MCF 10A (cell line): Measurements from ENCODE around the gene ATG14. TPM values are rescaled to one million over a fixed set of nuclear protein-coding genes. Genes with fewer than 3 reads are reported as not detected.

Source experiments
- BruUV-seq: library from RNA; stranded (reverse); fragments of 400-500 nt; replicated peaks from 2 replicates; lab custom pipeline; 2021; lab: Mats Ljungman, UMichigan
- CTCF ChIA-PET: fragments of 300-600 bp; sonication (Branson Sonifier 250); formaldehyde crosslinking; extraction: SDS; loops from one replicate; lab custom pipeline; 2021; ENCODE audit warnings: antibody characterized with exemption, inconsistent platforms; lab: Yijun Ruan, JAX
- POLR2A ChIA-PET: fragments of 300-600, 350-650 bp; sonication (Branson Sonifier 250); formaldehyde crosslinking; extraction: SDS; loops from one replicate; lab custom pipeline; 2020; ENCODE audit warnings: antibody characterized with exemption, inconsistent platforms; lab: Yijun Ruan, JAX
- DNase-seq: peaks from one replicate; pipeline ENCODE4 v3.0.0-alpha.2; 2018; ENCODE audit not compliant: unreplicated experiment
- H3K27ac Mint-ChIP-seq: one replicate; pipeline ENCODE4 v1.8.0; 2022; ENCODE audit warnings: mild to moderate bottlenecking, low read depth, mixed read lengths; ENCODE audit not compliant: unreplicated experiment
- H3K27me3 Mint-ChIP-seq: one replicate; pipeline ENCODE4 v1.8.0; 2022; ENCODE audit warnings: mixed read lengths; ENCODE audit not compliant: insufficient read depth, unreplicated experiment
- H3K36me3 Mint-ChIP-seq: one replicate; pipeline ENCODE4 v1.8.0; 2022; ENCODE audit warnings: mild to moderate bottlenecking, moderate library complexity, mixed read lengths; ENCODE audit not compliant: insufficient read depth, unreplicated experiment
- H3K4me1 Mint-ChIP-seq: one replicate; pipeline ENCODE4 v1.8.0; 2022; ENCODE audit warnings: mixed read lengths; ENCODE audit not compliant: insufficient read depth, unreplicated experiment
- H3K4me3 Mint-ChIP-seq: one replicate; pipeline ENCODE4 v1.8.0; 2022; ENCODE audit warnings: mild to moderate bottlenecking, moderate library complexity, mixed read lengths; ENCODE audit not compliant: unreplicated experiment
- H3K9me3 Mint-ChIP-seq: one replicate; pipeline ENCODE4 v1.8.0; 2022; ENCODE audit warnings: mixed read lengths; ENCODE audit not compliant: unreplicated experiment
- CTCF ChIP-seq: fragments of 200-600 bp; IDR thresholded peaks from one replicate; pipeline ENCODE4 v1.8.0; 2022; ENCODE audit warnings: antibody characterized with exemption, mild to moderate bottlenecking; ENCODE audit not compliant: unreplicated experiment
- intact Hi-C: fragments of 100-400 bp; cut with micrococcal nuclease; formaldehyde crosslinking; loops from 2 replicates; pipeline ENCODE4 v1.14.1; 2022
- total RNA-seq: library from RNA; stranded (reverse); gene quantifications from 2 replicates; pipeline ENCODE4 v1.2.3, GENCODE V29; 2022

The ATG14 gene
- total RNA-seq, 1 experiment from 2014 or later, result 6.6 TPM

DNA sequence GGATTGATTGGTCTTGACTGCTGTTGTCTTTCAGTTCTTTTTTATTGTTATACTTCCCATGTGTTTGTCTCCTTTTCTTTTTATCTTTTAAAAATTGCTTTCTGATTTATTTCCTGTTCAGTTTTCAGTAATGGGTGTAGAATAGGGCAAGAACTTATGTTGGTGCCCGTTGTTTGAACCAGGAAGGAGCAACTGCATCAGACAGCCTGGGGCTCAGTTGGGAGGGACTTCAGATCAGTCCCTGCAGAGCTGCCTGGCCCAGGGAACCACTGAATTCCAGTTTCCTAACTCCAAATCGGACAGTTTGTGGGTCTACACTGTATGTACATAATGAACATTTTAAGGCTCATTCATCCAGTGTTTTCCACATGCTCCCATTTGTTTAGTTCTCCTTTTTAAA lies 75.5 kb downstream of the ATG14 start:
- no peak for TF ChIP-seq CTCF
- ChIA-PET POLR2A (interaction anchor here (0.7 to 1.2 kb wide), 2 partner anchors 63 to 114 kb away, joined by 3 read pairs; no protein-coding TSS in a partner anchor), CTCF (interaction anchor here (0.8 to 1.1 kb wide), 2 partner anchors 65 to 87 kb away, joined by 3 read pairs; no protein-coding TSS in a partner anchor)
- intact Hi-C loops, result no loop called here
- peak; percentile 20 for DNase-seq
- Mint-ChIP-seq H3K9me3 (no peaks in the 10 kb centered on the region), H3K4me3 (no peak overlapping the region), H3K27me3 (no peaks in the 10 kb centered on the region), H3K27ac (no peak overlapping the region), H3K4me1 (peaks cover 23% of the 10 kb centered on the region), H3K36me3 (no peaks in the 10 kb centered on the region)
- no TSS peak for BruUV-seq

DNA sequence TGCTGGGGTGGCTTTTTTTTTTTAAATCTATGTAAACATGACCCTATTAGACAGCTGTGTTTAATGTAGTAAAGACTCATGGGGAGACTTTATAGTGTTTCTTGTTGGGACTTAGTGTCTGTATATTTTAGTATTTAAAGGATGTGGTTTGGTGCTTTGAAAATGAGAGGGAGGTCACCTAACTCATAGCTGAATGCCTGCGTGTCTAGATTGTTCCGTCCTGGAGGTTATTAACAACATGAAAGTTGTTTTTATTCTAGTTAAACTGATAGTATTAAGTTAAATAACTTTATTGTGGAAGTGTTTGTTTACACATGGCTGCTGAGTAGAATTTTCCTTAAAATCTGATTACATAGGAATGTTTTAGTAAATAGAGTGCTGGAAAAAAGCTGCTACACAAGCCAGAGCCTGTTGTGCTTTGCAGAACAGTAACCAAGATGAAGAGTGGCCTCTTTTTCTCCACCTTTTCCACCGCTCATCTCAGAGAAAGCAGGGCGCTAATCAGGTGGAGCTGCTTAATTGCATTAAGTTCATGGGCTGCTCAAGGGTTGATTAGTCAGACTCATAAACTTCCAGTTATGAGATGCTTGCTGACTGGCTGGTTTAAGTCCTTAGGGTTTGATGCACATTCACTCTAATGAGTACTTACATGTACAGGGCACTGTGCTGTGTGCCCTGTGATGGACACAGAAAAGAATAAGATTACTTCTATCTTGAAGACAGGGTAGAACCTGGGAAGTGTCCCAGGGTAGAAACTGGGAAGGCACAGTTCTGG lies 77.7 kb downstream of the ATG14 start:
- no peak for DNase-seq
- H3K27me3 Mint-ChIP-seq, result no peaks in the 10 kb centered on the region
- ChIA-PET CTCF (interaction anchor here (0.6 to 2.8 kb wide), 4 partner anchors 20 to 130 kb away, joined by 3 to 10 read pairs (median 5); no protein-coding TSS in a partner anchor), POLR2A (interaction anchor here (1.9 kb wide), 1 partner anchor 78 kb away, joined by 5 read pairs; no protein-coding TSS in a partner anchor)
- peaks cover 15% of the 10 kb centered on the region for H3K4me1 Mint-ChIP-seq
- intact Hi-C loops, result no loop called here
- H3K4me3 Mint-ChIP-seq, result no peak overlapping the region
- no peak for TF ChIP-seq CTCF
- BruUV-seq, result no TSS peak
- H3K36me3 Mint-ChIP-seq, result no peaks in the 10 kb centered on the region
- H3K9me3 Mint-ChIP-seq, result no peaks in the 10 kb centered on the region
- peak overlapping the region; percentile 64 for H3K27ac Mint-ChIP-seq

GRCh38 chr14:55332654-55333570 lies 78.7 kb downstream of the ATG14 start:
- DNase-seq, result no peak
- Mint-ChIP-seq H3K36me3 (no peaks in the 10 kb centered on the region), H3K27me3 (no peaks in the 10 kb centered on the region), H3K4me1 (peaks cover 15% of the 10 kb centered on the region), H3K9me3 (no peaks in the 10 kb centered on the region), H3K27ac (peak overlapping the region; percentile 64), H3K4me3 (no peak overlapping the region)
- intact Hi-C loops, result no loop called here
- CTCF ChIA-PET, result interaction anchor here (0.6 to 2.8 kb wide), 4 partner anchors 21 to 511 kb away, joined by 3 to 10 read pairs (median 5); no protein-coding TSS in a partner anchor
- BruUV-seq, result no TSS peak
- no peak for TF ChIP-seq CTCF
- POLR2A ChIA-PET, result interaction anchor here (0.5 to 1.9 kb wide), 7 partner anchors 12 to 94 kb away, joined by 3 to 5 read pairs (median 3); partner anchors contain the start of gene FBXO34
